ENCODE data around the gene AIP.

AIP gene

DNA sequence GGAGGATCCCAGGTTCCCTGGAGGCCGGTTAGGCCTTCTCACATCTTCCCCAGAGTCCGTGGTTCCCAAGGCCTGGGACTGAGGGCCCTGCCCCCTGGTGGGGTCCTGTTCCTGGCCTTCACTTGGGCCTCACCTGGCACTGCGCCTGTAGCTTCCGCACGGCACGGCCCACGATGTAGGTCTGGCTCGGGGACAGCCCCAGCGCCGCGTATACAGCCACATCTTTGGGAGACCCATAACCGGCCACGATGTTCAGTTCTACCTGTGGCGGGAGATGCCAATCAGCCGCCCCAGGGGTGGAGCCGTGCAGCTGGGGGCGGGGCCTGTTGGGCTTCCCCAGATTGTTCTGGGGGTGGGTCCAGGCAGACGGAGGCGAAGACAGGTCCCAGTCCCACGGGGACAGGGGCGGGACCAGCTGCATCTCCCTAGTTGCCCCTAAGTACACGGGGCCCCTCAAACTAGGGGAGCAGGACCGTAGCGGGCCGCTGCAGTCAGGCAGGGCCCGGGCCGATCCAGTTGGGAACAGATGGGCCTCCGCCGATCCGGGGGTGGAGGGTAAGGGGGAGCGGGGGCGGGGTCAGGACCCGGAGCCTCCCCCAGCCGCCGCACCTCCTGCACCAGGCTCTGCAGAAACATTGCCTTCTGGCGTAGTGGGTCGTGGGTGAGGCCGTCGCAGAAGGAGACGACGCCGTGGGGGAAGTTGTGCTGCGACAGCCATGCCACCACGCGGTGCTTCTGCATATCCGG is 10.1 kb downstream of the AIP start:
- no peak for DNase-seq (ENCODE audit: extremely low read depth in 1 of 2, low read depth in 1 of 2)

DNA sequence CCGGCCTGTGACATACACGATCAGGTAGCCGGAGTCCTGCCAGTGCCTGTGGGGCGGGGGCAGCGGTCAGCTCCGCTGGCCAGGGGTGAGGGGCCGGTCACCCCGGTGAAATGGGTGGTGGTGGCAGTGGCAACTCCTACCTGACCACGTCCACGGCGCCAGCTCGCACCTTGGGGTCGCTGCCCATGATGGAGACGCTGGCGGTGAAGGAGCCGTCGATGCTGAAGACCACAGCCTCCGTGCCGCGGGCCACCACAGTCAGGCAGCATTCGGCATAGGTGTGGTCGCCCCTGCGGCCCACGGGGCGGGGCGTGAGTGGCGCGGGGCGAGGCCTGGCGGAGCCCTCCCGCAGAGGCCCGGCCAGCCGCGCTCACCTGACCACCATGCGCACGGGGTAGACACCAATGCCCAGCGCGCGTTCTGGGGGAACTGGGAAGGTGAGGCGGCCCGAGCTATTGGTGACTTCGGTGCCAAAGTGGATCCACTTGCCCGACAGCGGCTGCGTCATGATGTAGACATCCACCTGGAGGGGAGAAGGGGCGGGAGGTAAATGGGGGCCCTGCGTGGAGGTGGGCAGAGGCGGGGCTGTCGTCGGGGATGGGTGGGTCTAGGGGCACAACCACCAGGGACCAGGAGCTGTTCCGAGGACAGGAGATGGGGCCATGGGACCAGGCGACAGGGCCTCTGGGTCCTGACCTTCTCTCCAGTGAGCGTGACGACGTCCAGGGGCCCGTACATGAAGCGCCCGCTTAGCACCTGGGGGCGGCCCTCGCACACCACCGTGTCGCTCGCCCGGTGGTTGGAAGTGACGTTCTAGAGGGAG is 10.9 kb downstream of the AIP start:
- DNase-seq (ENCODE audit: extremely low read depth in 1 of 2, low read depth in 1 of 2), result no peak

DNA sequence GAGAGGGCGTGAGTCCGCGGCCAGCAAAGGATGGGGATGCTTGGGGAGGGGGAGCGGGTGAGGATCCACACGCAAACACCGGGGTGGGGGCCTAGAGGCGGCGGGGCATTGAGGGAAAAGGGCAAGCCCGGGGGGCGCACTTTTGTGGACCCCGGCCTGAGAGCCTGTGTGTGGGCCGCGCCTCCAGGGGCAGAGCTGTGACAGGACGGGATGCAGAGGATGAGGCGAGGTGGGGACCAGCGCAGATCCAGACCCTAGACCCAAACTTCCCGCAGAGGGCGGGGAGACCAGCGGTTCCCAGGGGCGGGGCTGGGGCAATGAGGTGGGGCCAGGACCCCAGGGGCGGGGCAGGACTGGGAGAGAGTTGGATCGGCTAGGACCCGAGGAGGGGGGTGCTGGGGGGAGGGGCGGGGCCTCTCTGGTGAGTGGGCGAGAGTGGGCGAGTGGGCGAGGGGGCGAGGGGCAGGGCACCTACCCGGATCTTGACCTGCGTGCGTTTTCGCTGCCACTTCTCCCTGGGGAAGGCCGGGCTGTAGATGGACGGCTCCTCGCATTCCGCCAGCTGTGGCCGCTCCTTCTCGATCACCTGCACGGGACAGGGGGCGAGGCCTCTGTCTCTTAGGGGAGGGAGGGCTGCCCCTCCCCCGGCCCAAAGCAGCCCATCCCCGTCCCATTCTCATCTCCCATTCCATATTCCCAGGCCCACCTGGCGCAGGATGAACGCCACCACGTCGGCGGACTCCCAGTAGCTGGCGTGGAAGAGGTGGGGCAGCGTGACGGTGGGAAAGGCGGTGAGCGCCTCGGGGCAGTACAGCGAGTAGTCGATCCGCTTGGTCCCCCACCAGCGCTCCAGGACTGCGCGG is 11.8 kb downstream of the AIP start:
- no peak for DNase-seq (ENCODE audit: extremely low read depth in 1 of 2, low read depth in 1 of 2)

DNA sequence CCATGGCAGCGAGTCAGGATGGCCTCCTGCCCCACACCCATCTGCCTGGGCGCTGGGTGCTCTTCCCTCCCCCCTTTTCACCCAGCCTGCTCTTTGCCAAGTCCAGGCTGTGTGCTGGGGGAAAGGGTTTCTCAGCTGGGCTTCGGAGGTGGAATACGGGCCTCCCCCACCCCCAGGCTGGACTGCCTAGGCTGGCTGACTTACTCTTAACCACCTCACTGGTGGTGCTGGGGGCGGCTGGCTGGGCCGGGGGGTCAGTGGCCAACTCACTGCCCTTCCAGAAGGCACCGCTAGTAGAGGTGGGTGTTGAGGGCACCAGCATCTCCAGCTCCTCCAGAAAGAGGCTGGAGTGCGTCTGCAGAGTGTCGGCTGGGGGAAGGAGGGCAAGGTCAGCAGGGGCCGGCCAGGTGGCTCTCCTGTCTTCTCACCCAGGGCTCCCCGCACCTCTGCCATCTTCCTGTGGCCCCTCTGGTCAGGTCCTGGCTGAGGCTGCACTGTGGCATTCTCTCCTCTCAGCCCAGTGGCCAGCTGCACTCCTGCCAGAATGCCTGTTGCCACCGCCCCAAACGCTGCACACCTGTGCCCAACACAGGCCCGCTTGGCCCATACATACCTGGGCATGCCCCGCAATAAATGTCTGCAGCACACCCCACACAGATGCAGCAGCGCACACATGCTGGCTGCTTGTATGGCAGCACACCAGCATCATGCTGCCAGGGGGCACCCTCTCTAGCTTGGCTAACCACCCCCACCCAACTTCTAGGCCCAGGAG is 12.6 kb downstream of the AIP start:
- no peak for DNase-seq (ENCODE audit: extremely low read depth in 1 of 2, low read depth in 1 of 2)

DNA sequence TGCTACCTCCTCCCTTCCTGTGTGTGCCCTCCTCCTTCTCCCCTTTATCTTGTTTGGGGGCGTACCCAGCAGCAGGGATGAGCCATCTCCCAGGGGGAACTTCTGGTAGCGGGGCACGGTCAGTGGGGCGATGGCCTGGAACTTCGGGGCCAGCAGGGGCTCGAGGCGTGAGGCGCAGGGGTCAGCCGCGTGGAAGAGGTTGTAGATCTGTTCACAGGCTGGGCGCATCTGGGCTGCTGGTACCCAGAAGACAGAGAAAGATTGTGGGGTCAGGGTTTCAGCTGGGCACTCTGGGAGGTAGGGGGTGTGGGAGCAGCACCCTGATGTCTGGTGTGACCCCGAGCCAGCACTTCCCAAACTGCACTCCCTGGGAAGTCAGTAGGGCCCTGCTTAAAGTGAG is 13.3 kb downstream of the AIP start:
- no peak for DNase-seq (ENCODE audit: extremely low read depth in 1 of 2, low read depth in 1 of 2)

DNA sequence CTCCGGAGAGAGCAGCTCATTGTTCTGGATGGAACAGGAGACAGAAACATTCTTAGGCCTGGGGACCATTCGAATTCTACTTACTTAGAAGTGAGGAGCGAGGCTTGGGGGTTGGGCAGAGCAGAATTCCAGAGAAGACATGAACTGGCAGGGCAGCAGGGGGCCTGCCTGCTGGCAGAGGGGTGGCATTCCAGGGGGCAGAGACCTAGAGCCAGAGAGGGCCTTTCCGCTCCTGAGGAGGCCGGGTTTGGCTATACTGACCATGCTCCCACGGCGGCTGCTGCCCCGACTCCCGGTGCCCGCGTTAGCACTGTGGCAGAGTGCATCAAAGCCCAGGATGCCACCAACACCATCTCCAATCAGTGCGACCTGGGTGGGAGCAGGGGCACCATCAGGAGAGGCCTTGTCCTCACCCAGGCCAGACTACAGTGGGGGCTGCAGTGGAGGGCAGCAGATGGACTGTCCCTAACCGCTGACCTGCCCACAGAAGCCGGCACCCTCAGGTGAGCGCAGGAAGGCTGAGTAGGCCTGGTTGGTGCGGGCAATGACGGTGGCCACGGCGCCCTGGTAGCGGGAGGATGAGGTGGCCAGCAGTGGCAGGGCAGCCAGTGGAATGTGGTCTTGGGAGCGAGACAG is 14.9 kb downstream of the AIP start:
- no peak for DNase-seq (ENCODE audit: extremely low read depth in 1 of 2, low read depth in 1 of 2)

DNA sequence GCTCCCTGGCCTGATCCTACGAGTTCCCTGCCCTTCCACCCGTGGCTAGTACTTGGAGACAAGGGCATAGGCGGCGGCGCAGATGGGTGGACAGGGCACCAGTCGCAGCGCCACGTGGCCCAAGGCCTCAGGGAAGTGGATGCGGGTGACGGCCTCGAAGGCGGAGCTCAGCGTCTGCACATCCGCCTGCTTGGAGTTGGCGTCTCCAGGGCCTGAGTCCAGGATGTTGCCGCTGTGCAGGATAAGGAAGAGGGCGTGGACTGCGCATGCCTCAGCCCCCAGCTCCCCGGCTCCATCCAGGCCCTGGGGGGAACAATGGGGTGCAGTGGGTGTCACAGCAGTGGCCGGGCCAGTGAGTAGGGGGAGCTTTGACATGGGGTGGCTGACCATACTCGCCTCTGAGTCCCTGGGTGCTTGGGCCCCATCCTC is 15.7 kb downstream of the AIP start:
- no peak for DNase-seq (ENCODE audit: extremely low read depth in 1 of 2, low read depth in 1 of 2)

DNA sequence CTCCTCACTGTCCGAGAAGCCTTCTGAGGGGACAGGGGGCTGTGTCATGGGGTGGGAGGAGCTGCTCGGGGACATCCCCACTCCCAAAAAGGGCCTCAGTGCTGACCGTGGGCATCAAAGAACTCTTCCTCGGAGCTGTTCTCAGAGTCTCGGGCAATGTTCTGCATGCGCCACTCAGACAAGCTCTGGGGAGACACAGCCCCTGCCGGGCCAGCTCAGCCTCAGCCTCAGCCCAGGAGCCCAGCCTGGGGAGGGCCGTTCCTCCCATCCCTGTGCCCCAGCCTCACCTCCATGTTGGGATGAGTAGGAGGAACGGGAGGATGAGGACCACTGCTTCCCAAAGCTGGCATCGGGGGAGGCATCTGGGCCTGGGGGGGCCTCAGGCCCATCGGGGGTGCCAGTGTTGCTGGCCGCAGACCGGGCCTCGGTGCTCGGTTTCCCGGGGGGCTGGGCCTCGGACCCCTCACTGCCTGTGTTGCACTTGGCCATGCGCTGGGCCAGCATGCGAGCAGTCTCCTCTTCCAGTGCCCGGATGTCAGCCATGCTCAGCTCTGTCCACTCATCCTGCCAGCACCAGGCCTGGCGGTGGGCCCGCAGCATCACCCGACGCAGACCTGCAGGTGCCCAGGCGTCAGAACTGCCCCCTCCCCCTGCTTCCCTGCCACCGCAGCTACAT is 17.1 kb downstream of the AIP start:
- no peak for DNase-seq (ENCODE audit: extremely low read depth in 1 of 2, low read depth in 1 of 2)

DNA sequence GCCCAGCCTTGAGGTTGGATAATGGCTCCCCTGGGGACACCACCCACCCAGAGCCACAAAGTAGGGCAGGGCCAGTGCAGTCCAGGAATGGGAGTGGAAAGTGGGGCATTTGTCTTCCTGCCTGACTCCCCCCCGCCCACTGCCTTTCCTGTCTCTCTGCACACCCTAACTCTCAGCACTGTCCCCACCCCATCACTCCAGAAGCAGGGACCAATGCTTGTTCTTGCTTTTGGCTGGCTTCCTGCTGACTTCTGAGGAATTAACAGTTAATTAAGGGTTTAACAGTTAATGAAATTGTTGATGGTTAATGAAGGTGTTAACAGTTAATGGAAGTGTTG is 17.6 kb downstream of the AIP start:
- DNase-seq (ENCODE audit: extremely low read depth in 1 of 2, low read depth in 1 of 2), result no peak

DNA sequence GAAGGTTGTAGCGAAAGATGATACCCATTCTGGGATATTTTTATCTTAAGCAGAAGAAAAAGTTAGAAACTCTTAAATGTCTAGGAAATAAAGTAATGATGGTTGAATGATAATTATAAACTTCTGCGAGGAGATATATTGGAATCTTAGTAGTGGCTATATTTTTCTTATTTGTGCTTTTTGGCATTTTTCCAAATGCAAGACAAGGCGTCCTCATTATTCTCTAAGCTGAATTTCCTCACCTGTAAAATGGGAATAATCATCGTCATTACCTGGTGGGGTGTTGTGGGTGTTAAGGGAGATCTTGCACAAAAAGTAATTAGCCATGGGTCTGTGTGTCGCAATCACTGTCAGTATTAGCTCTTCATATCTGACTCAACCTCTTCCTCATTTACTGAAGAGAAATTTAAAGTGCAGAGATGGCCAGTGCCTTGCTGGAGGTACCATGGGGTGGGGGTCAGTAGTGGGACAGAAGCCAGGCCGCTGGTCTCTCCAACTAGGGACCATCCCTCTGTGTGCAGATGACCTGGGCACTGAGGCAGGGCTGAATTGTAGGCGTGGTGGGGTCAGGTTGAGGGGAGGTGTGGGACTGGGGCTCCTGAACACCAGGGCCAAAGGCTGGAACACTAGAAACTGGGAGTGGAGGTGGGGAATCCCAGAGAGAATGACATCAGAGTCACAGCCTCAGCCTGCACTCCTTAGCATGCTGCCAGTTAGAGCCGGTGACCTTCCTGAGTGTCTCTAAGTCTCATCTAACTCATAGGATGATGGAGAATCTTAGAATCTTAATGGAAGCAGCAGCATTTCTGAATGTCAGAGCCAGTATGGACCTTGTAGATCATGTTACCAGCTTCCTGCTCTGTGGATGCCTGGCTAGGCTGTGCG is 18.2 kb downstream of the AIP start:
- no peak for DNase-seq (ENCODE audit: extremely low read depth in 1 of 2, low read depth in 1 of 2)

DNA sequence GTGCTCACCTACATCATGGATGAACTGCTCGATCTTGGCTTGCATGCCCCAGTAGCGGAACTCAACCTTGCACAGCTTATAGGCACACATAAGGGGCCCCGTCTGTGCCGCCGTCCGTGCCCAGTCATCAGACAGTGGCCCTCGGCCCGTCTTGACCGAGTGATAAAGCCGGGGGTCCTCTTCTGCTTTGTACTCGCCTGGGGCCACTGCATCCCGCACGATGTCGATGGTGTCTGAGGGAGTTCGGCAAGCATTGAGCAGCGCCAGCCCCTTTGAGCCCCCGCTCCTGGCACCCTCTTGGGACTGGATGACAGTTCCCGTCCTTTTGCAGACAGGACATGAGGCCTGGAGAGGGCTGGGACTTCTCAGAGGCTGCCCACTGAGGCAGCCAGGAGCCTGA is 19.0 kb downstream of the AIP start:
- DNase-seq (ENCODE audit: extremely low read depth in 1 of 2, low read depth in 1 of 2), result no peak

DNA sequence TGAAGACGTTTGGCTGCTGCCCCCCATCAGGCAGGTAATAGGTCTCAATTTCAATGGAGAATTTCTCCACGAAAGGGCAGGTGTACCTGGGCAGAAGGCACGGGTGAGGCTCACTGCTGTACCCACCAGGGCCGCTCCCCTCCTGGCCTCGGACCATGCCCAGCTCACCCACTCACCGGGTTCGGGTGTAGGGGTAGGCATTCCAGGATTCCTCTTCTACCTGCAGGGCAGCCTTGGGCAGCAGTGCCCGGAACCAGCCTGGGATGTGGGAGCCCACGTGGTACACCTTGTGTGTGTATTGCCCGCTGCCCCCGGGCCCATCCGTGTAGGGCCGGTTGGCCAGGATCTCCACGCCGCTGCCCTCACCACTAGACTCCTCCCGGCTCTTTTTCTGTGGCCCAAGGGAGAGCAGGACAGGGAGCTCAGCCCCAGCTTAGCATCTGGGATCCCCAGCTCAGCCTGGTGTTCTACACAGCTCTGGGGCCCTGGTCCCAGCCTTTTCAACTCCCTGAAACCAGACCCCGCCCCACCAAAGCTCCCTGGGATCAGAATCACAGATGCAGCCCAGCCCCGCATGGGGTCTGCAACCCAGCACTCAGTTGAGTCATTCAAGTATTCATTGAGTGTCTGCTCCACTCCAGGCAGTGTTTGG is 19.6 kb downstream of the AIP start:
- no peak for DNase-seq (ENCODE audit: extremely low read depth in 1 of 2, low read depth in 1 of 2)

DNA sequence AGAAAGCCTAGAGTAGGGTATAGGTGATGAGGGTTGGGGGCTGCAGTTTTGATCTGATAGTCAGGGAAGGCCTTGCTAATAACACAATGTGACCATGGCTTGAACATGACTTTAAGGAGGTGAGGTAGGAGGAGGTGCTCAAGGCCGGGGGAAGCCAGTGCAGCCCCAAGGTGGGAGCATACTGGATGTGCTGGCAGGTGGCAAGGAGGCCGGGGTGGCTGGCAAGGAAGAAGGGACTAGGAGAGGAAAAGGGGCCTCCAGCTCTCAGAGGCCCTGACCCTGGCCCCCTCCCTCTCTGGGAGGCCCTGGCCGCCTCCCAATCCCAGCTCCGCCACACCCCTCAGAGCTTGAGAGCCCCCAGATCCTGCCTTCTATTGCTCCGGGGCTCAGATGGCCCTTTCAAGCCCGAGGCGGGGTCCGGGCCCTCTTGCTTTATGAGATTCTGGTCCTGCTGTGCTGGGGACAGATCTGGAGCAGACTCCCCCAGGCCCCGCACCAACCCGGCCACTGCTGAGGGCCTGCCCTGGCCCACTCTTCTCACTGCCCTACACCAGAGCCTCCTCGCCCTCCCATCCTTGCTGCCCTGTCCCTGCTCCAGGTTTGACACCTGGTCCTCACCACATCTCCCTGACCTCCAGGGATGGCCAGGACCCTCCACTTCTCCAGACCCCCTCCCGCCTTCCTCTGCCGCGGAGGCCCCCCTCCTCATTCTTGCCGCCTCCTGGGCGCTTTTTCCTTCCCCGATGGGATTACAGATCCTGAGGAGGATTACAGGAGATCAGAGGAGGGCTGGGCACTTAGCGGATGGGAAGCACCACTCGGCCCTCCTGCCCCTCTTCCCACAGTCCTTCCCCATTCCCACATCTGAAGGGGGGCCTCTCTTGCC is 20.5 kb downstream of the AIP start:
- no peak for DNase-seq (ENCODE audit: extremely low read depth in 1 of 2, low read depth in 1 of 2)

DNA sequence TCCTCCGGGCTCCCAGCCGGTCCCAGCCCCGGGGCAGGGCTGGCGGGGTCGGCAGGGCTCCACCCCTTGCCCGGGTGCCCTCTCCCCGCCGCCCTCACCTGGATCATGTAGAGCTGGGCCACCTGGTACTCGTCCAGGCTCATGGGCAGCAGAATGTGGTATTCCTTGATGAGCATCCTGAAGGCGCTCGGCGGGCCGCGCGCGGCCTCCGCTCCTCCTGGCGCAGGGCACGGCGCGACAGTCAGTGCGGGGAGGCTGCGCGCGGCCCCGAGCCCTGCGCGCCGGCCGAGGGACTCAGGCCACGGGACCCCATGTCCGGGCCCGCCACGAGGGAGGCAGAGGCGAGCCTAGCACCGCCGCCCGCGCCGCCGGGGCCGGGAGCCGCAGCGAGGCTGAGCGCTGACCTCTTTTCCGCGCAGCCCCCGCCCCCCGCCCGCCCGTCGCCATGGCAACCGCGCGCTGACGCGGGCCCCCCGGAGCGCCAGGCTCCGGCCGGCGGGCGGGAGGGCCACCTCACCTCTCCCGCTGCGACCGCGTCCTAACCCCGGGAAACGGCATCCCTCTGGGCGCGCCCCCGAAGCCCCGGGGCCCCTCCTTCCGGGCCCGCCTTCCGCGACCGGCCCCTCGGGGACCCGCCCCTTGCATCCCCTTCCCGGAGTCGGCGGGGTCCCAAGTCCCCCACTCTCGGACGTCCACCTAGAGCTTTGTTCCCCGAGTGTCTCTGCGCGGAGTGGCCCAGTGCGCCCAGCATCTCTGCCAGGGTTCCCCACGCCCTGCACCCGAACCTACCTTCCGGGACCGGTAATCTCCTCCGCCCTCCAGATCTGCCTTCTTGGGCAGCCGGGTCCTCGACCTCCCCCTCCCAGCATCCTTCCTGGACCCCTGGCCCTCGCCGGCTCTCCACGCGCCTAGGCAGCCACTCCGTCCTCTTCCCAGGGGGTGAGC is 21.5 kb downstream of the AIP start:
- DNase-seq (ENCODE audit: extremely low read depth in 1 of 2, low read depth in 1 of 2), result no peak

DNA sequence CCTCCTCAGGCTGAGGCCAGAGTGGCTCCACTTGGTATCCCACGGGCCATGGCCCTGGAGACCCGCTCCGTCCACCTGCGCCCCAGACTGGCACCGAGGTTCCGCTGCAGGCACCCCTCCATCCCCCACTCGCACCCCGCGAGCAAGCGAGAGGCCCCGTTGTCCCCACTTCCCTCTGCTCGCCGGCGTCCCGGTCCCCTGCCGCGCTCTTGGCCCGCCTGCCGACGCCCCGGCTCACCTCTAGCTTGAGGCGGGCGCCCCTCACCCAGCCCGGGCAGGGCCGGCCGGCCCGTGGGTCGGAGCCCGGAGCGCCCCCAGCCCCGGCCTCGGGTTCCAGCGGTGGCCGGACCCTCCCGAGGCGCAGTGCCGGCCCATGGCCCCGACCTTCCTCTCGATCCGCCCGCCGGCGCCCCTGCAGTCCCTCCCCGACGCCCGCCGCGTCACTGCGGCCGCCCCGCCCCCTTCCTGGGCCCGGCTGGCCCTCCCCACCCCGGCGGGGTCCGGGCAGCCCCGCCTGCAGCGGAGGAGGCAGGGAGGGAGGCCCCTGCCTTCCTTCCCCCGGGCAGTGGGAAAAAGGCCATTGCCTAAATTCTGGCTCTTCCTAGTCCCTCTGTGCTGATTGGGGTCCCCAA is 22.2 kb downstream of the AIP start, which contains the start of gene PITPNM1:
PITPNM1 (minus strand) TSS at position 414 of the 632 bp plus-strand sequence. CDS start 1,183 bp downstream, outside the sequence.
- peak in 1 of 2 donors; percentile 65 for DNase-seq (ENCODE audit: extremely low read depth in 1 of 2, low read depth in 1 of 2)

Data from activated CD8-positive, alpha-beta memory T cell treated with anti-CD3 and anti-CD28 coated beads for 1 hour (primary cell).